ENCODE data around the gene FMNL2. TPM values are rescaled to one million over a fixed set of nuclear protein-coding genes. Genes with fewer than 3 reads are reported as not detected.

FMNL2 gene
- total and polyA plus RNA-seq, 11 donors = 4.7 to 19.4 (median 5.5) TPM

DNA sequence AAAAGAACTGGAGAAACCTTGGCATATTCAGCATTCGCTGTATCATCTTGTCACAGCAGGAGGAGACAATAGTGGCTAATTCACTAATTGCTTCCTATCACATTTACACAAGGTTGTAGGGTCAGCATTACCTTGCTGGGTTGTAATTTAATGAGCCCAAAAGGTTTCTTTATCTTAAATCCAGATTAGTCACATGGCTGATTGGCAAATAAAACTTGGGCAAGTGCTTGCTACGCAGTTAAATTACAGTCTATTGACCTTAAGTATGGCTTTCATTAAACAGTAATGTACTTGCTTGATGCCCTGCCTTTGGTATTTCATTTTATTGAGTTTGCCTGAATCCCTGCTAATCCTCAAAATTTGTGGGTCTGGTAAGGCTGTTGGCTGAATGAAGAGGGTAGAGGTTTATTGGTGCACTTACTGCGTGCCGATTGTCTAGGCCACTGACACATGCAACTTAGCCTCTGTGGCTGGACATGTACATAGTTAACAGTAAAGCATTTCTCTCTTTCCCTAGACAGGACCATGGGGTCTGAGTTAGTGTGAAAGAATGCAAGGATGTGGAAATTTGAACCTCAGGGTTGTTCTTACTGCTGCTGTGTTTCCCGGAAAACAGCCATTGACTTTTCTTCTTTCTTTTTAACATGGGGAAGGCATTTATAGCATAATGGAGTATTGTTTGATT lies 34.3 kb downstream of the FMNL2 start:
- TF ChIP-seq POLR2A (IDR thresholded peaks at IDR 0.05) = no peak
- TF ChIP-seq, protein P1, sequence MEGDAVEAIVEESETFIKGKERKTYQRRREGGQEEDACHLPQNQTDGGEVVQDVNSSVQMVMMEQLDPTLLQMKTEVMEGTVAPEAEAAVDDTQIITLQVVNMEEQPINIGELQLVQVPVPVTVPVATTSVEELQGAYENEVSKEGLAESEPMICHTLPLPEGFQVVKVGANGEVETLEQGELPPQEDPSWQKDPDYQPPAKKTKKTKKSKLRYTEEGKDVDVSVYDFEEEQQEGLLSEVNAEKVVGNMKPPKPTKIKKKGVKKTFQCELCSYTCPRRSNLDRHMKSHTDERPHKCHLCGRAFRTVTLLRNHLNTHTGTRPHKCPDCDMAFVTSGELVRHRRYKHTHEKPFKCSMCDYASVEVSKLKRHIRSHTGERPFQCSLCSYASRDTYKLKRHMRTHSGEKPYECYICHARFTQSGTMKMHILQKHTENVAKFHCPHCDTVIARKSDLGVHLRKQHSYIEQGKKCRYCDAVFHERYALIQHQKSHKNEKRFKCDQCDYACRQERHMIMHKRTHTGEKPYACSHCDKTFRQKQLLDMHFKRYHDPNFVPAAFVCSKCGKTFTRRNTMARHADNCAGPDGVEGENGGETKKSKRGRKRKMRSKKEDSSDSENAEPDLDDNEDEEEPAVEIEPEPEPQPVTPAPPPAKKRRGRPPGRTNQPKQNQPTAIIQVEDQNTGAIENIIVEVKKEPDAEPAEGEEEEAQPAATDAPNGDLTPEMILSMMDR (IDR thresholded peaks at IDR 0.05) = no peak
- peaks cover 0 to 16% (median 1%) of the 10 kb centered on the region in 12 donors for H3K4me1 ChIP-seq
- no peaks in the 10 kb centered on the region for H3K36me3 ChIP-seq
- intact Hi-C loops (cut with DNase I) = no loop called here
- 94 to 97% (median 95%) methylated on average over 5 of the region's 5 CpGs for WGBS, 4 donors
- H3K9me3 ChIP-seq = no peaks in the 10 kb centered on the region
- H3K27ac ChIP-seq = no peak overlapping the region
- DNase-seq = no peak
- H3K4me3 ChIP-seq = no peak overlapping the region
- no peak for ATAC-seq
- H3K27me3 ChIP-seq = no peaks in the 10 kb centered on the region

DNA sequence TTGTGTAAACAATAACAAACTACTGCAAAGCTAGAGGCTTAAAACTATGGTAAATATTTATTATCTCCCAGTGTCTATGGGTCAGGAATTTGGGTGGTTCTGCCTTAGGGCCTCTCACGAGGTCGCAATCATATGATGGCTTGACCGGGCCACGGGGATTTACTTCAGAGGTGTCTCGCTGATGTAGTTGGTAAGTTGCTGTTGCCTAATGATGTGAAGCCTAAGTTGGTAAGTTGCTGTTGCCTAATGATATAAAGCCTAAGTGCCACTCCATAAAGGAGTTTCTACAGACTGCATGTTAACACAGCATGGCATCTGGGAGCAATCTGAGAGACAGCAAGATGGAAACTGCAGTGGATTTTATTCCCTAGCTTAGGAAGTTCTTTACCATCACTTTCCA lies 35.8 kb downstream of the FMNL2 start:
- peaks cover 0 to 16% (median 1%) of the 10 kb centered on the region in 12 donors for H3K4me1 ChIP-seq
- DNase-seq = no peak

DNA sequence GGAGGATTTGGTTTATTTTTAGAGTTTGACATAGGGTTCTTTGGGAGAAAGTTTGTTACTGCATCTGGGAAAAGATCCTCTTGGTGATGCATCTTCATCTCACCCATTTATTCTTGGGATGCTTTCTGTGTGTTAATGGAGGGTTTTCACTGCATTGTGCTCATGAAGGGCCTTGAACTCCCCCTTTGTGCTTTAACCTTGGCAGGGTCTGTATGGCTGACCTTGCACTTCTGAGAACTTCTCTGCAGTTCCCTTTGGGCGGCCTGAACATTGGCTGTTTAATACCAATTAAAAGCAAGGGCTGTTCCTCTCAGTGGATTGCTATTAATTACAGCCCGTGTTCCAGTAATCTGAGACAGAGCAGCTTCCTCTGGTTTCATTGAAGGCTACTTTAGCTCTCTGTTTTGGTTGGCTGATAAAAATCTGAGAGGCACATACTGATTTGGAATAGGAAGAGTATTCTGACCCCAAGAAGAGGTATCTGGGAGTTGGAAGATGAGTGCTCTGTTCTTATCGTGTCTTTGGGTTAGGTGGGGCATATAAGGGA lies 37.5 kb downstream of the FMNL2 start:
- Histone ChIP-seq H3K27ac (no peak overlapping the region), H3K27me3 (no peaks in the 10 kb centered on the region), H3K9me3 (no peaks in the 10 kb centered on the region), H3K36me3 (no peaks in the 10 kb centered on the region), H3K4me1 (peaks cover 0 to 16% (median 1%) of the 10 kb centered on the region in 12 donors), H3K4me3 (no peak overlapping the region)
- no peak for DNase-seq
- ATAC-seq = no peak
- WGBS, 4 donors = 40 to 69% (median 48%) methylated on average over 3 of the region's 3 CpGs
- TF ChIP-seq POLR2A (IDR thresholded peaks at IDR 0.05) = no peak
- TF ChIP-seq, protein P1 (IDR thresholded peaks at IDR 0.05) = no peak
- intact Hi-C loops (cut with DNase I) = no loop called here

More for the DNA sequence above, 35.8 kb downstream of the FMNL2 start:
- intact Hi-C loops (cut with DNase I) = no loop called here
- Histone ChIP-seq H3K36me3 (no peaks in the 10 kb centered on the region), H3K27ac (no peak overlapping the region), H3K27me3 (no peaks in the 10 kb centered on the region), H3K4me3 (no peak overlapping the region), H3K9me3 (no peaks in the 10 kb centered on the region)
- ATAC-seq = no peak
- no peak for TF ChIP-seq POLR2A (IDR thresholded peaks at IDR 0.05)
- TF ChIP-seq, protein P1 (IDR thresholded peaks at IDR 0.05) = no peak
- WGBS, 4 donors = 95 to 96% (median 96%) methylated on average over 5 of the region's 5 CpGs

DNA sequence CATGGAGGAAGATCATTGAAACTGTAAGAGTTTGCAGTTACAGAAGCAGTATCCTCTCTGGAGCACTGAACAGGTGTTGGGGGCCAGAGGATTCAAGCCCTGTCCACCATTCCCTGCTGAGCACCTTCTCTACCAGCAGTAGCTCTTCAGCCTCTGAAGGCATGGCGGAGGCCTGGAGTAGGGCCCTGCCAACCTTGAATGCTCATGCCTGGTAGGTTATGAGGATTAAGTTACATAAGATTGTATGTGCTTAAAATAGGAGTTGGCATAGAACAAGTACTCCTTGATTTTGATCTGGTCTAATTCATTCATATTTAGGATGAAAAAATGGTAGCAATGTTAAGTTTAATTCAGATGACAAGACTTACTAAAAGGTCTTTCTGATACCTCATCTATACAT lies 40.2 kb downstream of the FMNL2 start:
- ATAC-seq (no peak), DNase-seq (no peak)
- peaks cover 0 to 9% (median 1%) of the 10 kb centered on the region in 12 donors for H3K4me1 ChIP-seq
- no peak for TF ChIP-seq POLR2A (IDR thresholded peaks at IDR 0.05)
- TF ChIP-seq, protein P1 (IDR thresholded peaks at IDR 0.05) = no peak
- intact Hi-C loops (cut with DNase I) = no loop called here
- H3K27me3 ChIP-seq = no peaks in the 10 kb centered on the region
- H3K36me3 ChIP-seq = no peaks in the 10 kb centered on the region
- no peak overlapping the region for H3K27ac ChIP-seq
- H3K4me3 ChIP-seq = no peak overlapping the region
- no peaks in the 10 kb centered on the region for H3K9me3 ChIP-seq
- 98 to 100% (median 99%) methylated on average over 1 of the region's 1 CpG for WGBS, 4 donors

Data from heart left ventricle (tissue), 16 donors.